Measurements from ENCODE around the gene SP5. TPM values are rescaled to one million over a fixed set of nuclear protein-coding genes. Genes with fewer than 3 reads are reported as not detected.

SP5 gene
- total RNA-seq (2012; rRNA removed): not detected in 2 replicates
- not detected in 2 replicates for polyA plus RNA-seq (2012; rRNA removed)
- not detected in 2 replicates for polyA plus RNA-seq (2012; cell fraction: cytosol; rRNA removed)
- not detected in 2 replicates for polyA plus RNA-seq (2012; cell fraction: nucleus; rRNA removed; ENCODE audit: low replicate concordance)
- not detected for Bru-seq, nascent RNA
- not detected for BruChase-seq, experiment 1, labeled RNA remaining after a 6-hour chase
- not detected for BruChase-seq, experiment 2, labeled RNA remaining after a 2-hour chase
- long read RNA-seq: 0 reads

GRCh38 chr2:170715062-170715931 lies at the start of gene SP5:
TSS of gene SP5 (plus strand) at chr2:170715337. CDS start at chr2:170715513, 176 bp downstream.
- peaks cover 79% of the 10 kb centered on the region for H3K27me3 ChIP-seq (ENCODE audit: control insufficient read depth, insufficient read depth, low read length)
- dilution Hi-C loops (cut with HindIII; ENCODE audit: low sequenced_read_pairs, unreplicated experiment): no loop called here

More at GRCh38 chr2:170715062-170715931, at the start of gene SP5:
- no peak within 1 kb of the TSS for H3K18ac ChIP-seq (ENCODE audit: low read depth, low read length)
- H3K4me2 ChIP-seq (ENCODE audit: low read depth, low read length): peak within 1 kb of the TSS; percentile 53; the same call in 1 of the 2 replicates
- H3K4me3 ChIP-seq (ENCODE audit: insufficient read depth, low read depth, low read length): peak within 1 kb of the TSS; percentile 46
- no peaks in the 10 kb centered on the region for H3K36me3 ChIP-seq (ENCODE audit: control insufficient read depth, insufficient read depth, low read length)
- TF ChIP-seq POLR2A (IDR thresholded peaks at IDR 0.05; ENCODE audit: low read depth, low read length) (no peak), RAD21 (IDR thresholded peaks at IDR 0.05; ENCODE audit: low read length) (no peak), SMC3 (IDR thresholded peaks at IDR 0.05; ENCODE audit: low read depth, low read length) (no peak), ELK1 (IDR thresholded peaks at IDR 0.05; ENCODE audit: borderline replicate concordance, low read depth, low read length) (no peak), NFE2L2 (IDR thresholded peaks at IDR 0.05; ENCODE audit: low read depth, low read length) (no peak), RFX5 (IDR thresholded peaks at IDR 0.05; ENCODE audit: low read depth, low read length) (no peak)
- ATAC-seq (ENCODE audit: low read depth) (peak; percentile 46), DNase-seq (peak; percentile 29)
- no peak within 1 kb of the TSS for H3K27ac ChIP-seq (ENCODE audit: insufficient read depth, low read length)
- no peak within 1 kb of the TSS for H2AK9ac ChIP-seq (replicated peaks; ENCODE audit: low read depth, low read length, poor library complexity)
- peaks cover 5% of the 10 kb centered on the region; the same call in 1 of the 2 replicates for H3K9me3 ChIP-seq (ENCODE audit: control insufficient read depth, insufficient read depth, low read length)
- ChIA-PET POLR2A (ENCODE audit: unreplicated experiment) (no interaction called here), CTCF (no interaction called here)
- H2AK5ac ChIP-seq (ENCODE audit: low read depth, low read length): no peak within 1 kb of the TSS
- no peak within 1 kb of the TSS for H4K8ac ChIP-seq (ENCODE audit: low read depth in 2 of 2, low read length in 2 of 2)
- H3K79me1 ChIP-seq (ENCODE audit: low read depth in 1 of 2, low read length in 2 of 2): no peaks in the 10 kb centered on the region
- H2BK5ac ChIP-seq (ENCODE audit: low read depth, low read length, poor library complexity, severe bottlenecking): no peak within 1 kb of the TSS
- H4K5ac ChIP-seq (ENCODE audit: low read depth, low read length): no peak within 1 kb of the TSS
- H3K4ac ChIP-seq (ENCODE audit: low read depth, low read length): no peak within 1 kb of the TSS
- no peak within 1 kb of the TSS for H2BK120ac ChIP-seq (ENCODE audit: low read depth, low read length)
- H2BK15ac ChIP-seq (ENCODE audit: low read depth, low read length): no peak within 1 kb of the TSS
- H2BK20ac ChIP-seq (ENCODE audit: low read depth, low read length): no peak within 1 kb of the TSS
- no TSS peak for BruUV-seq (replicated peaks)
- H2AFZ ChIP-seq (replicated peaks; ENCODE audit: low read length, poor library complexity): peak within 1 kb of the TSS; percentile 77
- H3K23ac ChIP-seq (ENCODE audit: low read depth, low read length): no peak within 1 kb of the TSS; the same call in 1 of the 2 replicates
- H4K91ac ChIP-seq (ENCODE audit: insufficient read depth, low read depth, low read length): no peak within 1 kb of the TSS
- in situ Hi-C loops (cut with MboI; ENCODE audit: low sequenced_read_pairs) (no loop called here), intact Hi-C loops (cut with micrococcal nuclease) (no loop called here)
- H3K9ac ChIP-seq (ENCODE audit: low read depth, low read length): no peak within 1 kb of the TSS
- no peak within 1 kb of the TSS for H3K14ac ChIP-seq (replicated peaks; ENCODE audit: low read depth, low read length)
- WGBS, 2 experiments (ENCODE audit: extremely low coverage in 2 of 2, insufficient read length in 1 of 2): 2% methylated on average over 28 of the region's 62 CpGs; no CpG with 5 or more reads in 1 of the 2 experiments
- no peak within 1 kb of the TSS for H3K56ac ChIP-seq (ENCODE audit: extremely low read depth, insufficient read depth, low read length)
- no peaks in the 10 kb centered on the region for H3K9me1 ChIP-seq (ENCODE audit: insufficient read depth, low read length)
- no peaks in the 10 kb centered on the region; the same call in 1 of the 2 replicates for H3K4me1 ChIP-seq (ENCODE audit: control insufficient read depth, insufficient read depth, low read length)
- H4K20me1 ChIP-seq (ENCODE audit: insufficient read depth, low read length): no peaks in the 10 kb centered on the region
